T-helper 1 cell treated with Interleukin-12 subunit alpha and Interleukin-12 subunit beta and Interleukin-4 antibody, amounts not matched to agents 30 ng/mL and 1 ng/mL, for 36 hours (primary cell): ENCODE results near the gene FNDC8. TPM values are rescaled to one million over a fixed set of nuclear protein-coding genes. Genes with fewer than 3 reads are reported as not detected.
"Not testable (repeated sequence)": the region's sequence is repeated elsewhere in the genome, so short reads cannot be mapped to it uniquely, and the experiment has no call there.

Source experiments
- intact Hi-C: fragments of 100-400 bp; cut with micrococcal nuclease; formaldehyde crosslinking; loops from one replicate; pipeline ENCODE4 v1.15.1; 2024
- total RNA-seq: library from RNA; stranded (reverse); gene quantifications from 2 replicates; pipeline ENCODE4 v1.2.3, GENCODE V29; 2022

Gene FNDC8
- total RNA-seq, 1 donor from 2014 or later, result 0.15 TPM

- intact Hi-C loops, result not testable (repeated sequence)
These were observed 30.7 kb upstream of the FNDC8 start for GRCh38 chr17:35090707-35091106.

DNA sequence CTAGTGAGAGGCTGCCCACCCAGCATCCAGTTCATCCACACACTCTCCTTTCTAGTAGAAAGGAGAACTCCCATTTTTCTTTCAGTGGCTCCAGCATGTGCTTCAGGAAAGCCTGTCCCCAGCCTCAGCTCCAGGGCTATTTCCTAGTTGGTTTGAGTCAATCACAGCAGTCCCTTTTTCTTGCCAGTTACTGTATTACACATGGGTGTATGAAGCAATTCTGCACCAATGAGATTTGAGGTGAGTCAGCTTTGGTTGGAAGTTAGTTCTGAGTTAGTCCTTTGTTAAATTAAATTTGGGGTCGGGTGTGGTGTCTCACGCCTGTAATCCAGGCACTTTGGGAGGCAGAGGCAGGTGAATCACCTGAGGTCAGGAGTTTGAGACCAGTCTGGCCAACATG is 26.5 kb upstream of the FNDC8 start:
- intact Hi-C loops, result no loop called here

- intact Hi-C loops, result no loop called here
These were observed 25.7 kb upstream of the FNDC8 start for GRCh38 chr17:35095741-35096140.

DNA sequence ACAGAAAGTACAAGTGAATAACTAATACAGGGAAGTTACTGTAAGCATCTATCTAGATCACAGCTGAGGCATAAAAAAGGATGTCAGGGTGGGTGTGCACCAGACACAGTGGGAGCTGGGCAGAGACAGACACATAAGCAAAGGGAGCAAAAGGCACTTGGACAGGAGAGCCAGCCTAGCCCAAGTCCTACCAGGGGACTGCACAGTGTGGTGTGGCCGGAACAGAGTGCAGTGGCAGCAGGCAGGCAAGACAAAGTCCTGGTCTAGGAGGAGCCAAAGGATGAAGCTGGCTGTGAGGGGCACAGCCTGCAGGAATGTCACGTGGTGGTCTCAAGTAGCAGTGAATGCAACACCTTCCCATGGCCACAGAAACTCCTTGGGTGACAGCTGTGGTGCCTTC is 23.6 kb upstream of the FNDC8 start:
- intact Hi-C loops, result no loop called here

- intact Hi-C loops, result no loop called here
These were observed 21.5 kb upstream of the FNDC8 start for GRCh38 chr17:35099908-35100307.

GRCh38 chr17:35101036-35101435 is 20.4 kb upstream of the FNDC8 start:
- intact Hi-C loops, result no loop called here

- intact Hi-C loops, result no loop called here
These were observed 19.7 kb upstream of the FNDC8 start for GRCh38 chr17:35101725-35102124.

DNA sequence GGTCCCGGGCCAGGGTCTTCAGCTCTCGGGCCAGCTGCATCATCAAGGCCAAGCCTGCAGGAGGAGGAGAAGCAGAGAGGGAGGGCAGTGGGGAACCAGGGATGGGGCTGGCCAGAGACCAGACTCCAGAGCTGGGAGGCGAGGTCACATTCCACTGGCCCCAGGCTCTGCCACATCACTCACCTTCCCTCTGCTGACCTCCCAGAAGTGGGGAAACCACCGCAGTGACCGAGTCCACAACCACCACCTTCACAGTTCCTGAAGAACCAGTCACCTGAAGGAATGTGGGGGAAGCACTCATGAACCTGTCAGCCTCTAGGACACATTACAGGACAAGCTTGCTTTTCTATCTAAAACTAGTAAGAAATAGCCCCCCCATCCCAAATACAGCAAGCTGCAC is 18.1 kb upstream of the FNDC8 start:
- intact Hi-C loops, result no loop called here

GRCh38 chr17:35104844-35105450 is 16.5 kb upstream of the FNDC8 start:
- intact Hi-C loops, result no loop called here

DNA sequence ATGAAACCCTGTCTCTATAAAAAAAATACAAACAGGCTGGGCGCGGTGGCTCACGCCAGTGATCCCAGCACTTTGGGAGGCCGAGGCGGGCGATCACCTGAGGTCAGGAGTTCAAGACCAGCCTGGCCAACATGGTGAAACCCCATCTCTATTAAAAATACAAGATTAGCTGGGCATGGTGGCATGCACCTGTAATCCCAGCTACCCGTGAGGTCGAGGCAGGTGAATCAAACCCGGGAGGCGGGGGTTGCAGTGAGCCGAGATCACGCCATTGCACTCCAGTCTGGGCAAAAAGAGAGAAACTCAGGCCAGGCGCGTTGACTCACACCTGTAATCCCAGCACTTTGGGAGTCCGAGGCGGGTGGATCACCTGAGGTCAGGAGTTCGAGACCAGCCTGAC is 10.6 kb upstream of the FNDC8 start:
- intact Hi-C loops, result not testable (repeated sequence)

DNA sequence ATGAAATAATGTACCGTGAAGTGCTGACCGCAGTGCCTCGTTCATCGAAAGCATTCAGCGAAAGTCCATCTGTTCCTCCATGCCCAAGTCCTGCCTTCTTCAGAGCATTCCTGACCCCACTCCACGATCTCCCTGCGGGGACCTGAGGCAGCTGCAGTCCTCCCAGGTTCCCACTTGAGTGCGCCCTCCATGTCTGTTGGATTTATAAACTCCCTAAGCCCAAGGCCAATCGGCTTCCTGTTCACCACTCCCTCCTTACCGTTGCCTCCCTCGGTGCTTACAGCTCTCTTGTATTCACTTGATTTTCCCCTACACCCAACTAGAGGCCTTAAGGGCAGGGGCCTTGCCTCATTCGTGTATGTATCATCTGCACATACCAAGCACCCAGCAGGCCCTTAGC is 4.6 kb upstream of the FNDC8 start:
- intact Hi-C loops, result no loop called here

GRCh38 chr17:35117984-35118383 is 3.4 kb upstream of the FNDC8 start:
- intact Hi-C loops, result loop anchor here (1.0 to 2.0 kb wide), 3 partner anchors 55 to 698 kb away; partner anchors contain the start of gene RFFL

- intact Hi-C loops, result loop anchor here (1.0 to 2.0 kb wide), 7 partner anchors 30 to 535 kb away; partner anchors contain the start of genes CCT6B, RFFL and ZNF830
These were observed 1.8 kb upstream of the FNDC8 start, which contains the start of gene RAD51D for GRCh38 chr17:35119370-35120165. RAD51D (minus strand) TSS chr17:35119860; CDS start chr17:35119613, 247 bp downstream.

DNA sequence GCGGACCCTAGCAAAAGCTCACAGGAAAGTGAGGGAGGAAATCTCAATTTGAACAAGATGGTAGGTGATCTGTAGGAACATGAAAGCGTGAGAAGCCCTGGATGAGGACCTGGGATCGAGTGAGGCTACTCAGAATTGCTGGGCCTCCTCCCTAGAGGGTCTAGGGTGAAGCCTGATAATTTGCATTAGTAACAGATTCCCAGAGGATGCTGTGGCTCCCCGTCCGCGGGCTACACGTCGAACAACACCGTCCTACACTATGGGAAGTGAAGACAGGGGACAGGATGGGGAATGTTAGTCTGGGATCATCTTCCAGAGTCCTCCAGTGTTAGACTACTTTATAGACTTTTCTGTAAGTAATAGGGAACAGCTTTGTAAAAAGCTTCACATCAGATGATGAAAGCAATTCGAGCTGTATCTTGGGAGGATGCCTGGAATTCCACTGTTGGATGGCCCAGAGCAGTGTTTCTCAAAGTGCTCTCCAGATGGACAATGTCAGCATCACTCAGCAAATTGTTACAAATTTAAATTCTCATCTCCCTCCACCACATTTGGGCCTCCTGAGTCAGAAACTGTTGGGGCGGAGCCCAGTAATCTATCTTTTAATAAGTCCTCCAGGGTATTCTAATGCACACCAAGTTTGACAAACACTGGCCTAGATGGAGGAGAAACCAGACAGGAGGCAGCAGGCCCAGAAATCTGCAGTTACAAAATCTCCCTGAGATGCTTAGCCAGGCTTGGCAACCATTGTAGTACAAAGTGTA is 6.5 kb downstream of the FNDC8 start:
- intact Hi-C loops, result no loop called here

DNA sequence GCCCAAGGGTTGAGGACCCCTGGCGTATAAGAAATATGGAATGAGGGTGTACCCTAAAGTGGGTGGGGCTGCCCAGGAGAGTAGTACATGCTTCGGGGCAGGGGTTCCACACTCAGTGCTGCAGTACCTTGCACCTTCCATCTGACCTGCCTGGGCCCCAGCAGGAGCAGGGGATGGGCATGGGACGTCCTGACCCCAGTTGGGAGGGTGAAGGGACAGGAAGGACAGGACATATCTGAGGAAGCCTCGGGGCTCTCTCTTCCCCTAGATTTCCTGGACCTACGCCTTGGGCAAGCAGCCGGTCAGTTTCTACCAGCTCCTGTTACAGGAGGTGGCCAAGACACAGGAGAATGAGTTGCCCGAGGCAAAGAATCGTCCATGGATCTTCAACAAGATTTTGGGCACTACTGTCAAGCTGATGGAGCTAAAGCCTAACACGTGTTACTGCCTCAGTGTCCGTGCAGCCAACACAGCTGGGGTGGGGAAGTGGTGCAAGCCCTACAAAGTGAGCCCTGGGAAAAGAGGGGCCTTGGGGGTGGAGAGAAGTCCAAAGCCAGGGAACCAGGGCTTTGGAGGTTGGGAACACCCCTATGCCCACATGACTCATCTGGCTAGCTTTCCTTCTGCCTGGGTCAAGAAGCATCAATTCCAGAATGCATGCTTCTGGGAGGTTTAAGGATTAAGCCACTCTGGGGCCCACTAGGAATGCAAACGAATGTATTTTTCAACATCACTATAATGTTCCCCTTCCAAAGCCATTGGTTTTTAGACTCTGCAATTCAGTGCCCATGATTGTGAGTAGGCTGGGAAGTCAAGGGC is 7.9 kb downstream of the FNDC8 start:
- intact Hi-C loops, result no loop called here

- intact Hi-C loops, result no loop called here
These were observed 8.5 kb downstream of the FNDC8 start for GRCh38 chr17:35129973-35130351.

GRCh38 chr17:35130392-35130791 is 9.0 kb downstream of the FNDC8 start:
- intact Hi-C loops, result no loop called here

DNA sequence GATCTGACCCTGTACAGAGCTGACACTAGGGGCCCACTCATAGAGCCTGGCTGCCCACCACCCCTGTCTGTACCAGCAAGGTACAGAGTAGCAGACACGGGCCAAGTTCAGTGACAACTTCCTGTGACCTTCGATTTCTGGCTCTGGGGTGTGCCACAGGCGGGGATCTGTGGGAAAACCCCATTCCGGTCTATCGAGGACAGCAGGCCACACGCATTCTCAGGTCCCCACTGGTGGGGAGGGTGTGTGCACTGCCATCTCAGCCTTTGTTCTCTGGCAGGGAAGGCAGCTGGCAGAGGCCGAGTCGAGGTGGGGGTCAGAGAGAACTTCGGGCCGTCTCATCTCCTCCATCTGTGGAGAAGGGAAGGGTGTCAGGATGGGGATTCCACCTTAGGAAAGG is 10.7 kb downstream of the FNDC8 start:
- intact Hi-C loops, result no loop called here

GRCh38 chr17:35132816-35133550 is 11.6 kb downstream of the FNDC8 start:
- intact Hi-C loops, result no loop called here

GRCh38 chr17:35135322-35135721 is 13.9 kb downstream of the FNDC8 start:
- intact Hi-C loops, result no loop called here
